Prostate gland (tissue), 2 donors: Measurements from ENCODE around the gene APC. TPM values are rescaled to one million over a fixed set of nuclear protein-coding genes. Genes with fewer than 3 reads are reported as not detected.
"Not testable (repeated sequence)": the region's sequence is repeated elsewhere in the genome, so short reads cannot be mapped to it uniquely, and the experiment has no call there.

Experiments
- DNase-seq: peaks from one replicate; pipeline ENCODE4 v3.0.0-alpha.2; 2019; ENCODE audit warnings: low spot score
- H3K27ac ChIP-seq, 2 donors: fragments of 200-600 bp; sonication (generic); 2 replicates each; pipeline ENCODE4 v1.5.1; 2017 to 2019
- H3K27me3 ChIP-seq: fragments of 200-600 bp; sonication (generic); replicated peaks from 2 replicates; pipeline ENCODE4 v1.5.1; 2019; ENCODE audit not compliant: insufficient read depth
- H3K36me3 ChIP-seq, 2 donors: fragments of 200-600 bp; sonication (generic); 1 replicate in 1 of 2; 2 replicates in 1 of 2; pipeline versions ENCODE4 v1.5.1 to v1.8.1; 2017 to 2019
- H3K4me1 ChIP-seq: fragments of 200-600 bp; sonication (generic); replicated peaks from 2 replicates; pipeline ENCODE4 v1.5.1; 2019
- H3K4me3 ChIP-seq, 2 donors: fragments of 200-600 bp; sonication (generic); 2 replicates each; pipeline ENCODE4 v1.5.1; 2017 to 2019
- H3K9me3 ChIP-seq: fragments of 200-600 bp; sonication (generic); 2 replicates; pipeline ENCODE4 v1.5.1; 2017
- CTCF ChIP-seq, 4 experiments: fragments of 200-600 bp in 2 of 4; fragments of 450-650 bp in 2 of 4; sonication (generic) in 2 of 4; IDR thresholded peaks; 1 replicate in 3 of 4; 2 replicates in 1 of 4; pipeline ENCODE4 v1.5.1; 2016 to 2019; ENCODE audit warnings: antibody characterized with exemption in 4 of 4, mild to moderate bottlenecking in 2 of 4, moderate library complexity in 2 of 4
- POLR2A ChIP-seq: fragments of 450-650 bp; IDR thresholded peaks from one replicate; pipeline ENCODE4 v1.6.1; 2016; ENCODE audit warnings: antibody characterized with exemption, mild to moderate bottlenecking
- POLR2AphosphoS5 ChIP-seq: sonication (generic); formaldehyde crosslinking; IDR thresholded peaks from one replicate; pipeline ENCODE4 v1.6.1; 2017; ENCODE audit warnings: antibody characterized with exemption
- WGBS: methylation state at CpG from one replicate; pipeline ENCODE4 v1.1.5; 2018; 5-methylcytosine and 5-hydroxymethylcytosine counted together
- intact Hi-C: fragments of 100-400 bp; cut with DNase I; formaldehyde crosslinking; loops from one replicate; pipeline ENCODE4 v1.14.2; 2022
- total RNA-seq, 2 donors: library from RNA; depleted of rRNA; stranded (reverse); fragments of >200 nt; gene quantifications; one replicate each; pipeline ENCODE4 v1.1.0, GENCODE V29; 2016

The APC gene
- total RNA-seq, 2 donors from 2014 or later, result 37.6 to 84.1 TPM

- DNase-seq, result no peak
- WGBS, result 92% methylated on average over 3 of the region's 3 CpGs
- intact Hi-C loops, result no loop called here
Observed at GRCh38 chr5:112711436-112711835, 26.2 kb upstream of the APC start.

GRCh38 chr5:112713206-112713605 lies 24.5 kb upstream of the APC start:
- WGBS, result 94% methylated on average over 5 of the region's 5 CpGs
- TF ChIP-seq POLR2A, result no peak
- no peak for TF ChIP-seq CTCF (IDR thresholded peaks at IDR 0.05)
- TF ChIP-seq POLR2AphosphoS5, result no peak
- Histone ChIP-seq H3K4me1 (peaks cover 4% of the 10 kb centered on the region), H3K4me3 (no peak overlapping the region), H3K27me3 (no peaks in the 10 kb centered on the region), H3K27ac (no peak overlapping the region), H3K9me3 (no peaks in the 10 kb centered on the region), H3K36me3 (no peaks in the 10 kb centered on the region)
- DNase-seq, result no peak
- intact Hi-C loops, result no loop called here

More at GRCh38 chr5:112711436-112711835, 26.2 kb upstream of the APC start:
- Histone ChIP-seq H3K27ac (no peak overlapping the region), H3K4me1 (peaks cover 4% of the 10 kb centered on the region), H3K27me3 (no peaks in the 10 kb centered on the region), H3K4me3 (no peak overlapping the region), H3K9me3 (no peaks in the 10 kb centered on the region), H3K36me3 (no peaks in the 10 kb centered on the region)
- TF ChIP-seq POLR2A (no peak), CTCF (IDR thresholded peaks at IDR 0.05) (no peak), POLR2AphosphoS5 (no peak)

- WGBS, result over 99% methylated on average over 7 of the region's 7 CpGs
- H3K4me3 ChIP-seq, H3K4me1 ChIP-seq, H3K27me3 ChIP-seq, H3K27ac ChIP-seq, DNase-seq, H3K9me3 ChIP-seq, H3K36me3 ChIP-seq, intact Hi-C loops: not testable (repeated sequence)
Observed at GRCh38 chr5:112716895-112717294, 20.8 kb upstream of the APC start.

GRCh38 chr5:112717506-112718082 lies 20.1 kb upstream of the APC start:
- TF ChIP-seq POLR2A (no peak), CTCF (IDR thresholded peaks at IDR 0.05) (no peak), POLR2AphosphoS5 (no peak)
- Histone ChIP-seq H3K36me3 (no peaks in the 10 kb centered on the region), H3K27ac (no peak overlapping the region), H3K4me1 (no peaks in the 10 kb centered on the region), H3K9me3 (no peaks in the 10 kb centered on the region), H3K27me3 (no peaks in the 10 kb centered on the region), H3K4me3 (no peak overlapping the region)
- 82% methylated on average over 1 of the region's 1 CpG for WGBS
- DNase-seq, result no peak
- intact Hi-C loops, result no loop called here

GRCh38 chr5:112718344-112718743 lies 19.3 kb upstream of the APC start:
- Histone ChIP-seq H3K4me3 (no peak overlapping the region), H3K36me3 (no peaks in the 10 kb centered on the region), H3K27ac (no peak overlapping the region), H3K9me3 (no peaks in the 10 kb centered on the region), H3K27me3 (no peaks in the 10 kb centered on the region), H3K4me1 (no peaks in the 10 kb centered on the region)
- intact Hi-C loops, result no loop called here
- TF ChIP-seq POLR2A (no peak), POLR2AphosphoS5 (no peak), CTCF (IDR thresholded peaks at IDR 0.05) (no peak)
- DNase-seq, result no peak
- 100% methylated on average over 2 of the region's 2 CpGs for WGBS
